CD4-positive, alpha-beta T cell treated with Interleukin-6 at 100 ng/mL for 8 hours (primary cell): ENCODE data around the gene GALNT2.

Experiments used
- DNase-seq: peaks from one replicate; pipeline ENCODE4 v3.0.0-alpha.2; 2020; ENCODE audit warnings: mixed read lengths, low spot score

Gene GALNT2

GRCh38 chr1:230262867-230263567 lies 196.0 kb downstream of the GALNT2 start:
- no peak for DNase-seq

- no peak for DNase-seq
Observed at GRCh38 chr1:230263568-230264195, 196.6 kb downstream of the GALNT2 start.

GRCh38 chr1:230264342-230264741 lies 197.3 kb downstream of the GALNT2 start:
- DNase-seq, result no peak

- DNase-seq, result no peak
Observed at GRCh38 chr1:230265200-230266115, 198.4 kb downstream of the GALNT2 start.

- DNase-seq, result no peak
Observed at GRCh38 chr1:230266456-230266855, 199.4 kb downstream of the GALNT2 start.

- DNase-seq, result no peak
Observed at GRCh38 chr1:230267338-230268065, 200.5 kb downstream of the GALNT2 start.

GRCh38 chr1:230268371-230269170 lies 201.5 kb downstream of the GALNT2 start:
- no peak for DNase-seq

- DNase-seq, result no peak
Observed at GRCh38 chr1:230270185-230270558, 203.1 kb downstream of the GALNT2 start.

- no peak for DNase-seq
Observed at GRCh38 chr1:230270559-230271281, 203.7 kb downstream of the GALNT2 start.

GRCh38 chr1:230271300-230272035 lies 204.4 kb downstream of the GALNT2 start:
- DNase-seq, result no peak

- no peak for DNase-seq
Observed at GRCh38 chr1:230272557-230272956, 205.5 kb downstream of the GALNT2 start.

GRCh38 chr1:230273141-230273710 lies 206.2 kb downstream of the GALNT2 start:
- no peak for DNase-seq

GRCh38 chr1:230274254-230274653 lies 207.2 kb downstream of the GALNT2 start:
- no peak for DNase-seq

GRCh38 chr1:230276401-230276800 lies 209.4 kb downstream of the GALNT2 start:
- no peak for DNase-seq

- no peak for DNase-seq
Observed at GRCh38 chr1:230277201-230278025, 210.4 kb downstream of the GALNT2 start.

- DNase-seq, result no peak
Observed at GRCh38 chr1:230278376-230278775, 211.3 kb downstream of the GALNT2 start.

- no peak for DNase-seq
Observed at GRCh38 chr1:230278871-230279582, 212.0 kb downstream of the GALNT2 start.

GRCh38 chr1:230279583-230279945 lies 212.5 kb downstream of the GALNT2 start:
- DNase-seq, result no peak
